GM18502 (cell line): ENCODE data around the gene PLEKHG4B.

Source experiments
- ATAC-seq: cut with Tn5 transposase; IDR thresholded peaks from one replicate; pipeline ENCODE4 v1.9.1; 2021; ENCODE audit warnings: mild to moderate bottlenecking; ENCODE audit not compliant: unreplicated experiment, poor library complexity

PLEKHG4B gene

GRCh38 chr5:121432-121831 is 29.5 kb downstream of the PLEKHG4B start:
- no peak for ATAC-seq

- ATAC-seq, result no peak
Observed at GRCh38 chr5:125815-126214, 33.8 kb downstream of the PLEKHG4B start.

DNA sequence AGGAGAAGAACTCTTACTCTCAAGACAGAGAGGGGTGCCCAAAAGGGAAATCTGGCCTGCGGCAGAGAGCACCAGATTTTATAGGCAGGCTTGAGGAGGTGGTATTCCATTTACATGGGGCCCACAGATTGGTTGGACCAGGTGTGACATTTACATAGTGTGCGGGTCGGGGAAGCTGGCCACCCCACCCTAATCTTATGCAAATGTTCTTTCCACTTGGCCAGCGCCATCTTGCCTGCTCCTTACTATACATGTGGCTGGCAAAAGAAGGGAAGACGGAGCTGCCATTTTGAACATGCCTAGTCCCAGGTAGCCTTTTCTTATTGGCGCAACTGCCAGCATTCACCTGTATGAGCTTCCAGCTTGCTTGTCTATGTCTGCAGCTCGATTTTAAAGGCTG is 34.8 kb downstream of the PLEKHG4B start:
- no peak for ATAC-seq

DNA sequence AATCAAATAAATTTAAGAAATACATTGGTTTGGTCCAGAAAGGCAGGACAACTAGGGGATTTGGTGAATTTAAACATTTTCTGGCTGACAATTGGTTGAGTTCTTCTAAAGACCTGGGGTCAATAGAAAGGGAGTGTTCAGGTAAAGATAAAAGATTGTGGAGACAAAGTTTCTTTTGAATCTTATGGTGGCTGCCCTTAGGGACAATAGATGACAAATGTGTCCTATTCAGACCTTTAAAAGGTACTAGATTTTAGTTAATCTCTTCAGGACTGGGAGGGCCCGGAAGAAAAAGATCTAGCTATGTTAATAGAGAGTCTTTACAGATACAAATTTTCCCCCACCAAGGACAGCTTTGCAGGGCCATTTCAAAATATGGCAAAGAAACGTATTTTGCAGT is 35.9 kb downstream of the PLEKHG4B start:
- ATAC-seq, result no peak

GRCh38 chr5:128446-128845 is 36.5 kb downstream of the PLEKHG4B start:
- ATAC-seq, result no peak

- no peak for ATAC-seq
Observed at GRCh38 chr5:129148-129547, 37.2 kb downstream of the PLEKHG4B start.

- ATAC-seq, result no peak
Observed at GRCh38 chr5:129820-130219, 37.9 kb downstream of the PLEKHG4B start.

GRCh38 chr5:130601-131131 is 38.7 kb downstream of the PLEKHG4B start:
- ATAC-seq, result no peak

DNA sequence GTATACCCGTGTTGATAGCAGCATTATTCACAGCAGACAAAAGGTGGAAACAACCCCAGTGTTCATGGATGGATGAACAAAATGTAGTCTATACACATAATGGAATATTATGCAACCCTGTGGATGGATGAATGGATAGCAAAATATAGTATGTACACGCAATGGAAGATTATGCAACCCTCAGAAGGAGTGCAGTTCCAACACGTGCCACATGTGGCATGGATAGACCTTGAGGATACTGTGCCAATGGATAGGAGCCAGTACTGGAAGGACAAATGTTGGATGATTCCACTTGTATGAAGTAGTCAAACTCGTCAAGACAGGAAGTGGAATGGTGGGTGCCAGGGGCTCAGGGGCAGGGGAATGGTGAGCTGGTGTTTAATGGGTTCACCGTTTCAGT is 44.9 kb downstream of the PLEKHG4B start:
- no peak for ATAC-seq

DNA sequence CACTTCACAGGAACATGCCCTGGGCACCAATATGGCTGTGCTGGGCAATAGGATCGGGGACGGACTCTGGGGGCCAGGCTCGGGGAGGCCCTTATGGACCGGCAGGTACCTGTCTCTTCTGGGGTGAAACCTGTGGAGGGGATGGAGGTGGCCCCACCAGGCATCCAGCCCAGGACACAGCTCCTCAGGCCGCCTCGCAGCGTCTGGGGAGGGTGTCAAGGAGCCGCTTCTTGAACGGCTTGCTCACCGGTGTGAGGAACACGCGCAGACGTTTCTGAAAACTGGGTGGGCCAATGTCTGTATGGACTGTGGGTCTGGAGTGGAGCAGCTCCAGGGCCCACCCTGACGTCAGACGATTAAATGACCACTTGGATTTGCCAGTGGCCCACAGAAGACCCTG is 45.8 kb downstream of the PLEKHG4B start:
- no peak for ATAC-seq

DNA sequence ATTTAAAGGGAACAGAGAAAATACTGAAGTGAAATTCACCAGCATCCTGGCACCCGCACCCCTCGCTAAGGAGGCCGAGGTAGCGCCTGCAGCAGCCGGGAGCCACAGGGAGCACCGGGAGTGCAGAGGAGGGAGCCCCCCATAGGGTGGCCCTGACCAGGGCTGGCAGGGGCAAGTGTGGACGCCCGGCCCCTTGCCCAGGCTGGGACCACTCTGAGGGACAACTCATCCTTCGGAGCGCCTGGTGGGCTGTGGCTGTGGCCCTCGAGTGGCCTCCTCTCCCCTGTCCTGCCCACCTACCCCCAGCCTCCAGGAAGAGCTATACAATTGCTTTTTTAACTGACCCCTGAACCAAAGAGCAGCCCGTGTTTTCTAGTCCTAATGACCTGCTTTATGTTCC is 47.0 kb downstream of the PLEKHG4B start:
- no peak for ATAC-seq

DNA sequence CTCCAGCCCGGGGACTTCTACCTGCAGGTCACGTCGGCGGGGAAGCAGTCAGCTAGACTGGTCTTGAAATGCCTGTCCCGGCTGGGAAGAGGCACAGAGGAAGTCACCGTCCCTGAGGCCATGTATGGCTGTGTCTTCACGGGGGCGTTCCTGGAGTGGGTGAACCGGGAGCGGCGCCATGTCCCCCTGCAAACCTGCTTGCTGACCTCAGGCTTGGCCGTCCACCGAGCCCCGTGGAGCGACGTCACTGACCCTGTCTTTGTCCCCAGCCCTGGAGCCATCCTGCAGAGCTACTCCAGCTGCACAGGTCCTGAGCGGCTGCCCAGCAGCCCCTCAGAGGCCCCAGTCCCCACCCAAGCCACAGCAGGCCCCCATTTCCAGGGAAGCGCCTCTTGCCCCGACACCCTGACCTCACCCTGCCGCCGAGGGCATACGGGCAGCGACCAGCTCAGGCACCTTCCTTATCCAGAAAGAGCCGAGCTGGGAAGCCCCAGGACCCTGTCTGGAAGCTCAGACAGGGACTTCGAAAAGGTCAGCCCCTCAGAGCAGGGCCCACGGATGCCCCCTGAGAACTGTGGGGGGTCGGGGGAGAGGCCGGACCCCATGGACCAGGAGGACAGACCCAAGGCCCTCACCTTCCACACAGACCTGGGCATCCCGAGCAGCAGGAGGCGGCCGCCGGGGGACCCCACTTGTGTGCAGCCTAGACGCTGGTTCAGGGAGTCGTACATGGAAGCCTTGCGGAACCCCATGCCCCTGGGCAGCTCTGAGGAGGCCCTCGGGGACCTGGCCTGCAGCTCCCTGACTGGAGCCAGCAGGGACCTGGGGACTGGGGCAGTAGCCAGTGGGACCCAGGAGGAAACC is 47.8 kb downstream of the PLEKHG4B start:
- no peak for ATAC-seq

GRCh38 chr5:140443-140829 is 48.5 kb downstream of the PLEKHG4B start:
- ATAC-seq, result no peak

- ATAC-seq, result no peak
Observed at GRCh38 chr5:141211-141610, 49.2 kb downstream of the PLEKHG4B start.

GRCh38 chr5:141761-142160 is 49.8 kb downstream of the PLEKHG4B start:
- no peak for ATAC-seq

DNA sequence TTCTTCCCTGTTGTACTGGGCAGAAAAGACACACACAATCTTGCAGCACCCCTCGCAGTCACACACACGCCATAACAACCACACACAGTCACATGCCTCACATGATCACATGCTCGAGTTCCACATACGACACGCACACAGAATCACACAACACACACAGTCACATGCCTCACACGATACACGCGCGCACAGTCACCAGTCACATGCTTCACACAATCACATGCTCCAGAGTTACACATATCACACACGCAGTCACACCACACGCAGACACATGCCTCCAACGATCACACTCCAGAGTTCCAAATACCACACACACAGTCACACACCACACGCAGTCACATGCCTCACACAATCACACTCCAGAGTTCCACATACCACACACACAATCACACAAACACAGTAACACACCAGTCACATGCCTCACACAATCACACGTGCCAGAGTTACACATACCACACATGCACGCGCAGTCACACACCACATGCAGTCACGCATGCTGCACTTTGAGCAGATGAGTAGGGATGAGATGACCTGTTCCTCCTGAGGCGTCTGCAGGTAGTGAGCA is 50.4 kb downstream of the PLEKHG4B start:
- ATAC-seq, result no peak

- ATAC-seq, result no peak
Observed at GRCh38 chr5:143041-143440, 51.1 kb downstream of the PLEKHG4B start.

GRCh38 chr5:144941-145340 is 53.0 kb downstream of the PLEKHG4B start:
- no peak for ATAC-seq

- no peak for ATAC-seq
Observed at GRCh38 chr5:145585-146323, 53.8 kb downstream of the PLEKHG4B start.

GRCh38 chr5:147751-148150 is 55.8 kb downstream of the PLEKHG4B start:
- no peak for ATAC-seq
